Prostate gland (tissue), 2 donors: ENCODE data around the gene ANKS6. TPM values are rescaled to one million over a fixed set of nuclear protein-coding genes. Genes with fewer than 3 reads are reported as not detected.

Experiments
- DNase-seq: peaks from one replicate; pipeline ENCODE4 v3.0.0-alpha.2; 2019; ENCODE audit warnings: low spot score
- H3K27ac ChIP-seq, 2 donors: fragments of 200-600 bp; sonication (generic); 2 replicates each; pipeline ENCODE4 v1.5.1; 2017 to 2019
- H3K27me3 ChIP-seq: fragments of 200-600 bp; sonication (generic); replicated peaks from 2 replicates; pipeline ENCODE4 v1.5.1; 2019; ENCODE audit not compliant: insufficient read depth
- H3K36me3 ChIP-seq, 2 donors: fragments of 200-600 bp; sonication (generic); 1 replicate in 1 of 2; 2 replicates in 1 of 2; pipeline versions ENCODE4 v1.5.1 to v1.8.1; 2017 to 2019
- H3K4me1 ChIP-seq: fragments of 200-600 bp; sonication (generic); replicated peaks from 2 replicates; pipeline ENCODE4 v1.5.1; 2019
- H3K4me3 ChIP-seq, 2 donors: fragments of 200-600 bp; sonication (generic); 2 replicates each; pipeline ENCODE4 v1.5.1; 2017 to 2019
- H3K9me3 ChIP-seq: fragments of 200-600 bp; sonication (generic); 2 replicates; pipeline ENCODE4 v1.5.1; 2017
- POLR2A ChIP-seq: fragments of 450-650 bp; IDR thresholded peaks from one replicate; pipeline ENCODE4 v1.6.1; 2016; ENCODE audit warnings: antibody characterized with exemption, mild to moderate bottlenecking
- POLR2AphosphoS5 ChIP-seq: sonication (generic); formaldehyde crosslinking; IDR thresholded peaks from one replicate; pipeline ENCODE4 v1.6.1; 2017; ENCODE audit warnings: antibody characterized with exemption
- WGBS: methylation state at CpG from one replicate; pipeline ENCODE4 v1.1.5; 2018; 5-methylcytosine and 5-hydroxymethylcytosine counted together
- intact Hi-C: fragments of 100-400 bp; cut with DNase I; formaldehyde crosslinking; loops from one replicate; pipeline ENCODE4 v1.14.2; 2022
- total RNA-seq, 2 donors: library from RNA; depleted of rRNA; stranded (reverse); fragments of >200 nt; gene quantifications; one replicate each; pipeline ENCODE4 v1.1.0, GENCODE V29; 2016
- TF ChIP-seq, protein P1 (sequence below), 4 experiments: fragments of 200-600 bp in 2 of 4; fragments of 450-650 bp in 2 of 4; sonication (generic) in 2 of 4; IDR thresholded peaks; 1 replicate in 3 of 4; 2 replicates in 1 of 4; pipeline ENCODE4 v1.5.1; 2016 to 2019; ENCODE audit warnings: antibody characterized with exemption in 4 of 4, mild to moderate bottlenecking in 2 of 4, moderate library complexity in 2 of 4

Gene ANKS6
- total RNA-seq, 2 donors from 2014 or later = 11.6 to 18.8 TPM

GRCh38 chr9:98795295-98795955 is 930 bp downstream of the ANKS6 start:
- Histone ChIP-seq H3K4me1 (no peaks in the 10 kb centered on the region), H3K36me3 (no peaks in the 10 kb centered on the region), H3K27me3 (no peaks in the 10 kb centered on the region), H3K4me3 (peak overlapping the region; percentile 47 to 56), H3K27ac (no peak overlapping the region), H3K9me3 (no peaks in the 10 kb centered on the region)
- 56% methylated on average over 12 of the region's 12 CpGs for WGBS
- TF ChIP-seq, protein P1, sequence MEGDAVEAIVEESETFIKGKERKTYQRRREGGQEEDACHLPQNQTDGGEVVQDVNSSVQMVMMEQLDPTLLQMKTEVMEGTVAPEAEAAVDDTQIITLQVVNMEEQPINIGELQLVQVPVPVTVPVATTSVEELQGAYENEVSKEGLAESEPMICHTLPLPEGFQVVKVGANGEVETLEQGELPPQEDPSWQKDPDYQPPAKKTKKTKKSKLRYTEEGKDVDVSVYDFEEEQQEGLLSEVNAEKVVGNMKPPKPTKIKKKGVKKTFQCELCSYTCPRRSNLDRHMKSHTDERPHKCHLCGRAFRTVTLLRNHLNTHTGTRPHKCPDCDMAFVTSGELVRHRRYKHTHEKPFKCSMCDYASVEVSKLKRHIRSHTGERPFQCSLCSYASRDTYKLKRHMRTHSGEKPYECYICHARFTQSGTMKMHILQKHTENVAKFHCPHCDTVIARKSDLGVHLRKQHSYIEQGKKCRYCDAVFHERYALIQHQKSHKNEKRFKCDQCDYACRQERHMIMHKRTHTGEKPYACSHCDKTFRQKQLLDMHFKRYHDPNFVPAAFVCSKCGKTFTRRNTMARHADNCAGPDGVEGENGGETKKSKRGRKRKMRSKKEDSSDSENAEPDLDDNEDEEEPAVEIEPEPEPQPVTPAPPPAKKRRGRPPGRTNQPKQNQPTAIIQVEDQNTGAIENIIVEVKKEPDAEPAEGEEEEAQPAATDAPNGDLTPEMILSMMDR (IDR thresholded peaks at IDR 0.05) = no peak
- TF ChIP-seq POLR2A (no peak), POLR2AphosphoS5 (no peak)
- DNase-seq = no peak
- intact Hi-C loops = no loop called here

- no peak overlapping the region for H3K4me3 ChIP-seq
- H3K9me3 ChIP-seq = no peaks in the 10 kb centered on the region
- no peaks in the 10 kb centered on the region for H3K36me3 ChIP-seq
- no peaks in the 10 kb centered on the region for H3K27me3 ChIP-seq
- TF ChIP-seq, protein P1 (IDR thresholded peaks at IDR 0.05) = no peak
- TF ChIP-seq POLR2A (no peak), POLR2AphosphoS5 (no peak)
- no peaks in the 10 kb centered on the region for H3K4me1 ChIP-seq
- DNase-seq = no peak
- 96% methylated on average over 3 of the region's 3 CpGs for WGBS
- intact Hi-C loops = no loop called here
- no peak overlapping the region for H3K27ac ChIP-seq
Measured at GRCh38 chr9:98794802-98795201, 1.6 kb downstream of the ANKS6 start.

GRCh38 chr9:98793031-98793430 is 3.3 kb downstream of the ANKS6 start:
- DNase-seq = no peak
- Histone ChIP-seq H3K9me3 (no peaks in the 10 kb centered on the region), H3K27me3 (no peaks in the 10 kb centered on the region), H3K36me3 (no peaks in the 10 kb centered on the region), H3K4me3 (no peak overlapping the region), H3K27ac (no peak overlapping the region), H3K4me1 (no peaks in the 10 kb centered on the region)
- TF ChIP-seq POLR2AphosphoS5 (no peak), POLR2A (no peak)
- TF ChIP-seq, protein P1 (IDR thresholded peaks at IDR 0.05) = no peak
- 85% methylated on average over 2 of the region's 2 CpGs for WGBS
- intact Hi-C loops = no loop called here

- Histone ChIP-seq H3K27ac (no peak overlapping the region), H3K9me3 (no peaks in the 10 kb centered on the region), H3K27me3 (no peaks in the 10 kb centered on the region), H3K36me3 (no peaks in the 10 kb centered on the region), H3K4me3 (no peak overlapping the region), H3K4me1 (no peaks in the 10 kb centered on the region)
- 87% methylated on average over 18 of the region's 18 CpGs for whole genome bisulfite sequencing
- TF ChIP-seq POLR2AphosphoS5 (no peak), POLR2A (no peak)
- TF ChIP-seq, protein P1 (IDR thresholded peaks at IDR 0.05) = no peak
- DNase-seq = no peak
- intact Hi-C loops = no loop called here
Measured at GRCh38 chr9:98791608-98792490, 4.5 kb downstream of the ANKS6 start.
